Stimulated activated naive CD8-positive, alpha-beta T cell treated with anti-CD3 and anti-CD28 coated beads, Interleukin-15, Interleukin-2, amounts not matched to agents 100 ng/mL and 50 ng/mL, for 24 hours (primary cell): ENCODE data around the gene USP5.
"Not testable (repeated sequence)": the region's sequence is repeated elsewhere in the genome, so short reads cannot be mapped to it uniquely, and the experiment has no call there.

Source experiments
- H3K27ac Mint-ChIP-seq: one replicate; pipeline ENCODE4 v1.8.0; 2021; ENCODE audit warnings: mild to moderate bottlenecking, mixed read lengths
- H3K27me3 Mint-ChIP-seq: one replicate; pipeline ENCODE4 v1.8.0; 2021; ENCODE audit warnings: mixed read lengths
- H3K36me3 Mint-ChIP-seq: one replicate; pipeline ENCODE4 v1.8.0; 2021; ENCODE audit warnings: low read depth, mixed read lengths
- H3K4me1 Mint-ChIP-seq: one replicate; pipeline ENCODE4 v1.8.0; 2021; ENCODE audit warnings: low read depth, mixed read lengths
- H3K4me3 Mint-ChIP-seq: one replicate; pipeline ENCODE4 v1.8.0; 2021; ENCODE audit warnings: mild to moderate bottlenecking, mixed read lengths
- H3K9me3 Mint-ChIP-seq: one replicate; pipeline ENCODE4 v1.8.0; 2021; ENCODE audit warnings: mixed read lengths

Gene USP5

DNA sequence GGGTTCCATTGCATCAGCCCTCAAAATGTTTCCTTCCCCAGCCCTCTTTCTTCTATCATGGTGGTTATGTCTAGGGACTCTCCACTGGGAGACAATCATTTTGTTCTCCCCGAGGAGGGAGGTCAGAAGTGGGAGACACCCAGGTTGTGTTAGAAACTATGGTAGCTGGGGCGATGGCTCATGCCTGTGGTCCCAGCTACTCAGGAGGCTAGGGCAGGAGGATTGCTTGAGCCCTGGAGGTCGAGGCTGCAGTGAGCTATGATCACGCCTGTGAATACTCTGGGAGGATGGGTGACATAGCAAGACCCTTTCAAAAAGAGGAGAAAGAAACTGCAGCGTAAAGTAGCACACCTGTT, 39.7 kb downstream of the USP5 start:
- no peaks in the 10 kb centered on the region for H3K27me3 Mint-ChIP-seq
- no peaks in the 10 kb centered on the region for H3K36me3 Mint-ChIP-seq
- peak overlapping the region; percentile 85 for H3K4me3 Mint-ChIP-seq
- peak overlapping the region; percentile 92 for H3K27ac Mint-ChIP-seq
- H3K9me3 Mint-ChIP-seq: no peaks in the 10 kb centered on the region
- H3K4me1 Mint-ChIP-seq: peaks cover 23% of the 10 kb centered on the region

DNA sequence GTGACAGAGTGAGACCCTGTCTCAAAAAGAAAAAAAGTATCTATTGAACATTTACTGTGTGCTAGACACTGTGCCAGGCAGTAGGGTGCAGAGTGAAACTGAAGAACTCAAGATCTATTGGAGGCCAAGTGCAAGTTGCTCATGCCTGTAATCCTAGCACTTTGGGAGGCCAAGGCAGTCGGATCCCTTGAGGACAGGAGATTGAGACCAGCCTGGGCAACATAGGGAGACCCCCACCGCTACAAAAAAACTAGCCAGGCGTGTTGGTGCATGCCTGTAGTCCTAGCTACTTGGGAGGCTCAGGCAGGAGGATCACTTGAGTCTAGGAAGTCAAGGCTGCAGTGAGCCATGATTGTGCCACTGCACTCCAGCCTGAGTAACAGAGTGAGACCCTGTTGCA, 40.7 kb downstream of the USP5 start:
- H3K36me3 Mint-ChIP-seq, H3K27me3 Mint-ChIP-seq, H3K9me3 Mint-ChIP-seq: not testable (repeated sequence)
- Mint-ChIP-seq H3K27ac (peak overlapping the region; percentile 40), H3K4me1 (peaks cover 23% of the 10 kb centered on the region), H3K4me3 (peak overlapping the region; percentile 85)

DNA sequence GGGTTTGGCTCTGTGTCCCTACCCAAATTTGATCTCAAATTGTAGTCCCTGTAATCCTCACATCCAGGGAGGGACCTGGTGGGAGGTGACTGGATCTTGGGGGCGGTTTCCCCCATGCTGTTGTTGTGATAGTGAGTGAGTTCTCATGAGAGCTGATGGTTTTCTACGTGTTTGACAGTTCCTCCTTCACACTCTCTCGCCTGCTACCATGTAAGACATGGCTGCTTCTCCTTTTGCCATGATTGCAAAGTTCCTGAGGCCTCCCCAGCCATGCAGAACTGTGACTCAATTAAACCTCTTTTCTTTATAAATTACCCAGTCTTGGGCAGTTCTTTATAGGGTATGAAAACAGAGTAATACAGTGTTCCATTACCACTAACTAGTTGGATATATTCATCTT, 42.4 kb downstream of the USP5 start:
- Mint-ChIP-seq H3K27ac (no peak overlapping the region), H3K4me3 (no peak overlapping the region), H3K4me1 (peaks cover 24% of the 10 kb centered on the region), H3K27me3 (no peaks in the 10 kb centered on the region), H3K9me3 (no peaks in the 10 kb centered on the region), H3K36me3 (no peaks in the 10 kb centered on the region)

DNA sequence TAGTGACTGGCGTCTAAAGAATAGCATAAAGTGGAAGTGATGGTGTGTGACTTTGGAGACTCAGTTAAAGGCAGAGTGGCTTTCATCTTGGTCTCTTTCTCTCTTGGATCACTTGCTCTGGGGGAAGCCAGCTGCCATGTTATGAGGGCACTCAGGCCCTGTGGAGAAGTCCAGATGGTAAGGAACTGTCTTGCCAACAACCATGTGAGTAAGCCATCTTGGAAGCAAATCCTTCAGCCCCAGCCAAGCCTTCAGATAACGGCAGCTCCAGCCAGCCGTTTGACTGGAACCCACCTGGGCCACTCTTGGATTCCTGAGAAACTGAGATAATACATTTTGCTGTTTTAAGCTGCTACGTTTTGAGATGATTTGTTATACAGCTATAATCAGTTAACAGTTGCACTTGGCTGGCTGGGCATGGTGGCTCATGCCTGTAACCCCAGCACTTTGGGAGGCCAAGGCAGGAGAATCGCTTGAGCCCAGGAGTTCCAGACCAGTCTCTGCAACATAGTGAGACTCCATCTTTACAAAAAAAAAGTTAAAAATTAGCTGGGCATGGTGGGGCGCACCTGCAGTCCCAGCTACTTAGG, 45.0 kb downstream of the USP5 start:
- no peaks in the 10 kb centered on the region for H3K27me3 Mint-ChIP-seq
- H3K4me3 Mint-ChIP-seq: no peak overlapping the region
- H3K27ac Mint-ChIP-seq: no peak overlapping the region
- no peaks in the 10 kb centered on the region for H3K9me3 Mint-ChIP-seq
- no peaks in the 10 kb centered on the region for H3K36me3 Mint-ChIP-seq
- H3K4me1 Mint-ChIP-seq: peaks cover 18% of the 10 kb centered on the region

DNA sequence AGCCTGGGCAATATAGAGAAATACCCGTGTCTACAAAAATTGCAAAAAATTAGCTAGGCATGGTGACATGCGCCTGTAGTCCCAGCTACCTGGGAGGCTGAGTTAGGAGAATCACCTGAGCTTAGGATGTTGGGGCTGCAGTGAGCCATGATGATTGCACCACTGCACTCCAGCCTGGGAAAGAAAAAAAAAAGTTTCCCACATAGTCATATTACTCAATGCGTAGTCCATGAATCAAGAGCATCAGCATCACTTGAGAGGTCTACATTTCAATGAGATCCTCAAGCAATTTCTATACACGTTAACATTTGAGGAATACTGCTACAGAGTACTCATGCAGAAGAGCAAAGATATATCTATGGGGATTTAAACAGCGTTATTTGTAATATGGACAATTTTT, 47.5 kb downstream of the USP5 start:
- no peaks in the 10 kb centered on the region for H3K36me3 Mint-ChIP-seq
- H3K27me3 Mint-ChIP-seq: no peaks in the 10 kb centered on the region
- H3K9me3 Mint-ChIP-seq: no peaks in the 10 kb centered on the region
- H3K4me3 Mint-ChIP-seq: no peak overlapping the region
- H3K27ac Mint-ChIP-seq: no peak overlapping the region
- peaks cover 13% of the 10 kb centered on the region for H3K4me1 Mint-ChIP-seq

DNA sequence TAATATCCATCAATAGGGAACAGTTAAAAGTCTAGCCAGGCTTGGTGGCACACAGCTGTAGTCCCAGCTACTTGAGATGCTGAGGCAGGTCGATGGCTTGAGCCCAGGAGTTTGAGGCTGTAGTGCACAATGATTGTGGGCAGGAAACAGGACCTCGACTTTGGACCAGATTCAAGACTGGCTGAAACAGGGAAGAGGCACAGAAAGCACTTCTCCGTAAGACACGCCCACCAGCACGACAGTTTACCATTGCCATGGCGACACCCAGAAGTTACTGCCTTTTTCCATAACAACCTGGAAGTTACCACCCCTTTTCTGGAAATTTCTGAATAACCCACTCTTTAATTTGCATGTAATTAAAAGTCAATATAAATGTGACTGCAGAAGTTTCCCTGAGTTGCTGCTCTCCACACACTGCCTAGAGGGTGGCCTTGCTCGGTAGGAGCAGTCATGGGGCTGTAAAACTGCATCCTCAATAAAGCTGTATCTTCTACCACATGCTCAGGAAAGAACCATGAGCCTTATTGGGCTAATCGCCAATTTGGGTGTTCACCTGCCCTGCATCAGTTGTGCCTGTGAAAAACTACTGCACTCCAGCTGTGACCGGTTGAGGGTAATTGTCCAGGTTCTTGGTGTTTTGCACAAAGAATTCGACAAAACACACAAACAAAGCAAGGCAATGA, 48.0 kb downstream of the USP5 start:
- Mint-ChIP-seq H3K9me3 (no peaks in the 10 kb centered on the region), H3K27me3 (no peaks in the 10 kb centered on the region), H3K4me3 (no peak overlapping the region), H3K4me1 (peaks cover 13% of the 10 kb centered on the region), H3K27ac (no peak overlapping the region), H3K36me3 (no peaks in the 10 kb centered on the region)

DNA sequence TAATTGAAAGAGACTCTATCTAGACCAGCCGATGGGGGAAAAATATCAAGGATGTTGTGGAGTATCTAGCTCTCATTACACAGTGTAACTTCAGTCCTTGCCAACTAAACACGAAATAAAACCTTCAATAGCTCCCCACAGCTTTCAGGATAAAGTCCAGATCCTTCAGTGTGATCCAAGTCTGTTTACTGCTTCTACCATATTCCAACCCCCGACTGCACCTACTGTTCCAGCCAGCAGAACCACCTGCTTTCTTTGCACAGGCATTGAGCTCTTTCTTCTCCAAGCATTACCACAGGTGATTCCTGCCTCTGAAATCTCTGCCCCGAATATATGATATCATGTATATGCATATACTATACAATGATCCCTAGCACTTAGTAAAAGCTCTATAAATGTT, 50.5 kb downstream of the USP5 start:
- no peak overlapping the region for H3K27ac Mint-ChIP-seq
- H3K4me1 Mint-ChIP-seq: peaks cover 13% of the 10 kb centered on the region
- no peaks in the 10 kb centered on the region for H3K9me3 Mint-ChIP-seq
- no peaks in the 10 kb centered on the region for H3K36me3 Mint-ChIP-seq
- no peaks in the 10 kb centered on the region for H3K27me3 Mint-ChIP-seq
- no peak overlapping the region for H3K4me3 Mint-ChIP-seq

DNA sequence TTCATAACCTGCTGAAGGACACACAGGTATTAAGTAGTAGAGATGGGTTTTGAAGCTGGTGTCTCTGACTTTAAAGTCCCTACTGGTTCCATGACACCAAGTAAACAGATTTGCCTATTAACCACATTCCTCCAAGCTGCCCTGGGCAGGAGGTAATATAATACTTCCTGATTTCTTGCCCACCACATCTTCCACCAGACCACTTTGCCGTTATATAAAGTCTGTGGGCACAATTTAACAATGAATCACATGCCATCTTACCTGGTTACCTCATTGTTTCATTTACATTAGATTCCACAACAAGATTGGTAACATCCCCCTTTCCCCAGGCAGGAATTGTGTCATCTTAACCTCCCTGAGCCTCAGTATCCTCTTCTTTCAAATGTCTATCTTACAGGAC, 51.8 kb downstream of the USP5 start:
- H3K9me3 Mint-ChIP-seq: no peaks in the 10 kb centered on the region
- H3K27ac Mint-ChIP-seq: no peak overlapping the region
- H3K4me1 Mint-ChIP-seq: peaks cover 13% of the 10 kb centered on the region
- H3K36me3 Mint-ChIP-seq: no peaks in the 10 kb centered on the region
- no peak overlapping the region for H3K4me3 Mint-ChIP-seq
- no peaks in the 10 kb centered on the region for H3K27me3 Mint-ChIP-seq

DNA sequence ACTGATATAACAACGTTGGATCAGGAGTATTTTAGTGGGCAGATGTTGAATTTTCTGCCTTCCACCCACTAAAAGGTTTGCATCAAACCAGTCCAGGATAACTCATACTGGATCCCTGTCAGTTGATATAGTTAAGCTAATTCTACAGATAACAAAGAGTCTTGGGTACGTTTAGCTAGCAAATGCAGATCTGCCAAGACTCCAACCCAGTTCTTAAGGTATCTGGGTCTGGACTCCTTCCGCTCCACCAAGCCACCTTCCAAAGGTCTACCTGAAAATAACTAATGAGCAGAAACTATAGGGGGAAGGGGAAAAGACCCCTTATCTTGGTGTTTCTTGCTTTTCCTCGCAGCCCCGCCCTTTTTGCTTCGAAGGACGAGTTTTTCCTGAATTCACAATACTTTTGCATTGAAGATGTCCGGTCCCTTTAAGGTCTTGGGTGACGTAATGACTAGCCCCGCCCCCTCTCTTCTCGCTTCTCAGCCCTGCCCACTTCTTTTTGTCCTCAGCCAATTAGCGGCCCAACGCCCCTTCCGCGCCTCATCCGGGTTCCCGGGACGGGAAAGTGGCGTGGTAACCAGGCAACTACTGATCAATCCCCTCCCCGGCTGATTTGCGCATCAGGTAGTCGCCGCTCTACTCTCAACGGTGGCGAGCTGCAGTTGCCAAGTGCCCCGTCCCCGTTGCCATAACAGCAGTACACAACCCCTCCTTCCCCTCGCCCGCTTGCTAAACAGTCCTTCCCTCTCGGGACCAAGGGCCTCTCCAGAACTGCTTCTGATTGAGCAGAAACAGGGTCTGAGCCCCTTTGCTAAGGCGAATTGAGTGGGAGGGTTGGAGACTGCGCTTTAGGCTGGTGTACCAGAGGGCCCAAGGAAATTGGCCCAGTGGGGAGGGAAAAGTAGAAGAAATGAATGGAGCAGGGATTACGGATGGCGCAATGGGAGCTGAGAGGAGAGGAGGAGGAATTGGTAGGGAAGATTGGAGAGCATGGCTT, 52.6 kb downstream of the USP5 start, which contains the start of gene LRRC23:
TSS of gene LRRC23 (plus strand) at position 543 of the 997 bp plus-strand sequence. CDS start 812 bp downstream, outside the sequence.
- no peaks in the 10 kb centered on the region for H3K9me3 Mint-ChIP-seq
- peaks cover 10% of the 10 kb centered on the region for H3K4me1 Mint-ChIP-seq
- no peak within 1 kb of the TSS for H3K27ac Mint-ChIP-seq
- H3K27me3 Mint-ChIP-seq: no peaks in the 10 kb centered on the region
- no peak within 1 kb of the TSS for H3K4me3 Mint-ChIP-seq
- H3K36me3 Mint-ChIP-seq: no peaks in the 10 kb centered on the region

DNA sequence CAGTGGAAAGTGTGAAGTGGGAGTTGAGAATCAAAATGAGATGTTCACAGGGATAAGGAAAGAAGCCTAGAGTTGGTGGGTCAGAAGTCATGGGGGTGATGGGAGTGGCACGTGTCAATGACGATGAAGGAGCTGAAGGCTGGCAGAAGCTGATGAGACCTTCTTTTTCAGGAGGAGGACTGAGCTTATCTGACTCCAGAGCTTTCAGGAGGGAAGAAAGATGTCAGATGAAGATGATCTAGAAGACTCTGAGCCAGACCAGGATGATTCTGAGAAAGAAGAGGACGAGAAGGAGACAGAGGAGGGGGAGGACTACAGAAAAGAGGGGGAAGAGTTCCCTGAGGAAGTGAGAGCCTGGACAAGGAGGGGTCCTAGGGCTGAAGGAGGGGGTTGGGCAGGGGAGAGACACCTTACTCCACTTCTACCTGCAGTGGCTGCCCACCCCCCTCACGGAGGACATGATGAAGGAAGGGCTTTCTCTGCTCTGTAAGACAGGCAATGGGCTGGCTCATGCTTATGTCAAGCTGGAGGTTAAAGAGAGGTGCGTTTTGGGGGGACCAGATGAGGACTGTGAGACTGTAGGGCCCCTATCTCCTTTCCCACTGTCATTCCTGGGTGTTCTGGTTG, 53.6 kb downstream of the USP5 start:
- Mint-ChIP-seq H3K36me3 (no peaks in the 10 kb centered on the region), H3K9me3 (no peaks in the 10 kb centered on the region), H3K4me3 (no peak overlapping the region), H3K27me3 (no peaks in the 10 kb centered on the region), H3K27ac (no peak overlapping the region), H3K4me1 (peaks cover 2% of the 10 kb centered on the region)

DNA sequence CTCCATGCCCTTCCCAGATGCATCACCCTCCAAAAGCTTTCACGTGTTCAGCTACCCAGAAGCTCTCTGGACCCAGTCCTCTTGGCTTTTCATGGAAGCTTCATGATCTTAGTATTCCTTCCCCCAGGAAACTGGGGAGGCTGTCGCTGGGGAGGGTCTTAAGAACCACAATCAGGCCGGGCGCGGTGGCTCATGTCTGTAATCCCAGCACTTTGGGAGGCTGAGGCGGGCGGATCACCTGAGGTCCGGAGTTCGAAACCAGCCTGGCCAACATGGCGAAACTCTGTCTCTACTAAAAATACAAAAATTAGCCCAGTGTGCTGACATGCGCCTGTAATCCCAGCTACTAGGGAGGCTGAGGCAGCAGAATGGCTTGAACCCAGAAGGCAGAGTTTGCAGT, 56.2 kb downstream of the USP5 start:
- H3K36me3 Mint-ChIP-seq, H3K9me3 Mint-ChIP-seq, H3K4me1 Mint-ChIP-seq, H3K4me3 Mint-ChIP-seq, H3K27ac Mint-ChIP-seq, H3K27me3 Mint-ChIP-seq: not testable (repeated sequence)

DNA sequence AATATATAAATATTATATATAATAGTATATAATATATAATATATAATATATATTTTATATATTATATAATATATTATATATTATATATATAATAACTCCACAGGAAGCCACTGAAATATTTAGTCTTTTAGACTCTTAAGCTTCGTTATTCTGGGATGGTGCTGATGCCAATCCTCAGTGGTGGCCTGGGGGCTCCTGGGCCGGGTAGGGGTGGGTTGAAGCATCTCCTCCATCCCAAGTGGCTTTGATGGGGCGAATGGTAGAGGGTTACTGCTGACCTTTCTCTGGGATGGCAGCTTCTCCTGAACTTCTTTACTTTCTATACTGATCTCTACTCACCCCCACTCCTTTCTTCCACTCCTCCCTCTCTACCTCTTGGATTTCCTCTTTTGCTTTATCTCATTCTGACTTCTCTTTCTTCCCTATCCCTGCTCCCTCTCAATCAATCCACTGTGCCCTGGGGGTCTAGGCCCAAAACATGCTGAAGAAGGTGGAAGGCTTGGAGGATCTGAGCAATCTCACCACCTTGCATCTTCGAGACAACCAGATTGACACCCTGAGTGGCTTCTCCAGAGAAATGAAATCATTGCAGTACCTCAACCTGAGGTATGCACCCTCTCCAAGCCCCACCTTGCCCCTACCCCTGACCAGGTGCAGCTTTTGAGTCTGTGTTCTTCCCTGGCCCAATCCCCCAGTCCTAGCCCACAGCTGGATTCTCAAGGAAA, 57.6 kb downstream of the USP5 start:
- Mint-ChIP-seq H3K4me1 (peaks cover 15% of the 10 kb centered on the region), H3K27ac (no peak overlapping the region), H3K27me3 (peaks cover 3% of the 10 kb centered on the region), H3K9me3 (no peaks in the 10 kb centered on the region), H3K36me3 (no peaks in the 10 kb centered on the region), H3K4me3 (no peak overlapping the region)

DNA sequence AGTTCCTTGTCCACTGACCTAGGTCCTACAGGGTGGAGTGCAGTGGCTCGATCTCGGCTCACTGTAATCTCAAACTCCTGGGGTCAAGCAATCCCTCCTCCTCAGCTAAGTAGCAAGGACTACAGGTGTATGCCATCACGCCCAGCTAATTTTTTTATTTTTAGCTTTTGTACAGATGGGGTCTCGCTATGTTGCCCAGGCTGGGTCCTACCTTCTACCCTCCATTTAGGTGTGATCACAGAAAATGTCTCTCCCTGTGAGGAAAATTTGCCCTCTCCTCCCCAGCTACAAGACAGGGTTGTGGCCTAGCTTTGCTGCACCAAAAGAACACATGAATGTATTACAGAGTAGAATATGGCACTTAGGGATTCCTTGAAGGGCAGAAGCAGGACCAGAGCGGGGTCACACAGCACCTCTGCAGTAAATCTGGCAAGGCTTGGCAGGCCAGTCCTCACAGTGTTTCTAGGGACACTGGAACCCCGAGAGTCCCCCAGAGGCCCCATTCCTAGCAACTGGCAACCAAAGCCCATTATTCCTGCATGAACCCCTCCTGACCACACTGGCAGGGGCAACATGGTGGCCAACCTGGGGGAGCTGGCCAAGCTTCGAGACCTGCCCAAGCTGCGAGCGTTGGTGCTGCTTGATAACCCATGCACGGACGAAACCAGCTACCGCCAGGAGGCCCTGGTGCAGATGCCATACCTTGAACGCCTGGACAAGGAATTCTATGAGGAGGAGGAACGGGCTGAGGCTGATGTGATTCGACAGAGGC, 60.4 kb downstream of the USP5 start:
- Mint-ChIP-seq H3K36me3 (peaks cover 9% of the 10 kb centered on the region), H3K27ac (peak overlapping the region; percentile 89), H3K4me3 (no peak overlapping the region), H3K9me3 (no peaks in the 10 kb centered on the region), H3K27me3 (peaks cover 3% of the 10 kb centered on the region), H3K4me1 (peaks cover 35% of the 10 kb centered on the region)
